Activated gamma-delta T cell treated with Interleukin-2 at 50 U/mL for 16 hours (primary cell): Measurements from ENCODE around the gene ZNF239.
"Not testable (repeated sequence)": the region's sequence is repeated elsewhere in the genome, so short reads cannot be mapped to it uniquely, and the experiment has no call there.

Source experiments
- DNase-seq: peaks from one replicate; pipeline ENCODE4 v3.0.0-alpha.2; 2020

Gene ZNF239

GRCh38 chr10:43576062-43576461, 1.6 kb upstream of the ZNF239 start:
- no peak for DNase-seq

GRCh38 chr10:43574906-43575305, 490 bp upstream of the ZNF239 start:
- DNase-seq: no peak

- no peak for DNase-seq
Measured at GRCh38 chr10:43573250-43574000, 991 bp downstream of the ZNF239 start.

GRCh38 chr10:43570971-43571370, 3.4 kb downstream of the ZNF239 start:
- DNase-seq: no peak

- no peak for DNase-seq
Measured at GRCh38 chr10:43569681-43570080, 4.7 kb downstream of the ZNF239 start.

GRCh38 chr10:43557214-43557613, 17.2 kb downstream of the ZNF239 start:
- no peak for DNase-seq

- DNase-seq: not testable (repeated sequence)
Measured at GRCh38 chr10:43543746-43544145, 30.7 kb downstream of the ZNF239 start.

GRCh38 chr10:43524434-43525247, 49.8 kb downstream of the ZNF239 start:
- DNase-seq: no peak
